ENCODE data around the gene FAM229B. TPM values are rescaled to one million over a fixed set of nuclear protein-coding genes. Genes with fewer than 3 reads are reported as not detected.

Gene FAM229B
- total RNA-seq, 1 donor from 2014 or later = 22.1 TPM

- TF ChIP-seq CTCF (IDR thresholded peaks at IDR 0.05; ENCODE audit: unreplicated experiment) = no peak
- no peaks in the 10 kb centered on the region for H3K36me3 Mint-ChIP-seq (ENCODE audit: insufficient read depth)
- H3K27me3 Mint-ChIP-seq = no peaks in the 10 kb centered on the region
- H3K9me3 Mint-ChIP-seq (ENCODE audit: low read depth) = no peaks in the 10 kb centered on the region
- peaks cover 9% of the 10 kb centered on the region for H3K4me1 Mint-ChIP-seq (ENCODE audit: low read depth)
- DNase-seq (ENCODE audit: low spot score, unreplicated experiment) = no peak
- H3K27ac Mint-ChIP-seq = no peak overlapping the region
- no peak overlapping the region for H3K4me3 Mint-ChIP-seq (ENCODE audit: low read depth)
Measured at GRCh38 chr6:112122756-112123155, 35.4 kb downstream of the FAM229B start.

GRCh38 chr6:112123982-112124381 lies 36.6 kb downstream of the FAM229B start:
- no peaks in the 10 kb centered on the region for H3K9me3 Mint-ChIP-seq (ENCODE audit: low read depth)
- no peaks in the 10 kb centered on the region for H3K27me3 Mint-ChIP-seq
- H3K27ac Mint-ChIP-seq = no peak overlapping the region
- peaks cover 11% of the 10 kb centered on the region for H3K4me1 Mint-ChIP-seq (ENCODE audit: low read depth)
- no peak for DNase-seq (ENCODE audit: low spot score, unreplicated experiment)
- H3K4me3 Mint-ChIP-seq (ENCODE audit: low read depth) = no peak overlapping the region
- H3K36me3 Mint-ChIP-seq (ENCODE audit: insufficient read depth) = no peaks in the 10 kb centered on the region
- TF ChIP-seq CTCF (IDR thresholded peaks at IDR 0.05; ENCODE audit: unreplicated experiment) = no peak

- H3K27me3 Mint-ChIP-seq = no peaks in the 10 kb centered on the region
- H3K9me3 Mint-ChIP-seq (ENCODE audit: low read depth) = no peaks in the 10 kb centered on the region
- no peak overlapping the region for H3K4me3 Mint-ChIP-seq (ENCODE audit: low read depth)
- no peaks in the 10 kb centered on the region for H3K36me3 Mint-ChIP-seq (ENCODE audit: insufficient read depth)
- TF ChIP-seq CTCF (IDR thresholded peaks at IDR 0.05; ENCODE audit: unreplicated experiment) = no peak
- no peak for DNase-seq (ENCODE audit: low spot score, unreplicated experiment)
- peaks cover 11% of the 10 kb centered on the region for H3K4me1 Mint-ChIP-seq (ENCODE audit: low read depth)
- no peak overlapping the region for H3K27ac Mint-ChIP-seq
Measured at GRCh38 chr6:112128208-112128607, 40.8 kb downstream of the FAM229B start.

GRCh38 chr6:112130878-112131277 lies 43.5 kb downstream of the FAM229B start:
- H3K27ac Mint-ChIP-seq = no peak overlapping the region
- no peak for DNase-seq (ENCODE audit: low spot score, unreplicated experiment)
- no peaks in the 10 kb centered on the region for H3K36me3 Mint-ChIP-seq (ENCODE audit: insufficient read depth)
- TF ChIP-seq CTCF (IDR thresholded peaks at IDR 0.05; ENCODE audit: unreplicated experiment) = no peak
- H3K4me1 Mint-ChIP-seq (ENCODE audit: low read depth) = peaks cover 5% of the 10 kb centered on the region
- no peaks in the 10 kb centered on the region for H3K9me3 Mint-ChIP-seq (ENCODE audit: low read depth)
- H3K4me3 Mint-ChIP-seq (ENCODE audit: low read depth) = no peak overlapping the region
- H3K27me3 Mint-ChIP-seq = no peaks in the 10 kb centered on the region

- H3K27me3 Mint-ChIP-seq = no peaks in the 10 kb centered on the region
- DNase-seq (ENCODE audit: low spot score, unreplicated experiment) = no peak
- TF ChIP-seq CTCF (IDR thresholded peaks at IDR 0.05; ENCODE audit: unreplicated experiment) = no peak
- no peaks in the 10 kb centered on the region for H3K9me3 Mint-ChIP-seq (ENCODE audit: low read depth)
- H3K36me3 Mint-ChIP-seq (ENCODE audit: insufficient read depth) = no peaks in the 10 kb centered on the region
- no peaks in the 10 kb centered on the region for H3K4me1 Mint-ChIP-seq (ENCODE audit: low read depth)
- no peak overlapping the region for H3K27ac Mint-ChIP-seq
- H3K4me3 Mint-ChIP-seq (ENCODE audit: low read depth) = no peak overlapping the region
Measured at GRCh38 chr6:112139052-112139451, 51.7 kb downstream of the FAM229B start.
